IMR-90 (cell line): ENCODE measurements around the gene HCN4. TPM values are rescaled to one million over a fixed set of nuclear protein-coding genes. Genes with fewer than 3 reads are reported as not detected.

Source experiments
- ATAC-seq: fragments of 200-7000 bp; cut with Tn5 transposase; 2 replicates; pipeline ENCODE4 v1.9.1; 2020; ENCODE audit warnings: low read depth, mild to moderate bottlenecking, moderate library complexity
- BruUV-seq: library from RNA; stranded (reverse); fragments of 400-500 nt; replicated peaks from 2 replicates; lab custom pipeline; 2021; lab: Mats Ljungman, UMichigan
- CTCF ChIA-PET: fragments of 300-600 bp; formaldehyde crosslinking; extraction: SDS; loops from one replicate; lab custom pipeline; 2021; ENCODE audit warnings: antibody characterized with exemption; lab: Yijun Ruan, JAX
- POLR2A ChIA-PET: fragments of 300-600 bp; sonication (Branson Sonifier 250); formaldehyde crosslinking; loops from one replicate; lab custom pipeline; 2022; ENCODE audit warnings: antibody characterized with exemption; ENCODE audit not compliant: unreplicated experiment; lab: Charles Lee
- DNase-seq: peaks from one replicate; pipeline ENCODE4 v3.0.0; 2013
- H2AFZ ChIP-seq: replicated peaks from 2 replicates; pipeline ENCODE3; 2013; ENCODE audit warnings: low read length, mild to moderate bottlenecking; ENCODE audit not compliant: poor library complexity
- H2AK5ac ChIP-seq: 2 replicates; pipeline ENCODE4 v1.6.1; 2013; ENCODE audit warnings: low read depth, low read length, inconsistent platforms
- H2AK9ac ChIP-seq: replicated peaks from 2 replicates; pipeline ENCODE3; 2013; ENCODE audit warnings: mild to moderate bottlenecking, low read depth, low read length, moderate library complexity; ENCODE audit not compliant: poor library complexity
- H2BK120ac ChIP-seq: 2 replicates; pipeline ENCODE4 v1.6.1; 2013; ENCODE audit warnings: low read depth, low read length, inconsistent platforms
- H2BK15ac ChIP-seq: 3 replicates; pipeline ENCODE4 v1.6.1; 2013; ENCODE audit warnings: low read depth, low read length, inconsistent platforms
- H2BK20ac ChIP-seq: 2 replicates; pipeline ENCODE4 v1.6.1; 2013; ENCODE audit warnings: low read depth, mild to moderate bottlenecking, inconsistent platforms, low read length, moderate library complexity
- H2BK5ac ChIP-seq: 2 replicates; pipeline ENCODE4 v1.6.1; 2013; ENCODE audit warnings: mild to moderate bottlenecking, low read depth, low read length, inconsistent platforms; ENCODE audit not compliant: poor library complexity, severe bottlenecking
- H3K14ac ChIP-seq: replicated peaks from 2 replicates; pipeline ENCODE4 v1.6.1; 2013; ENCODE audit warnings: low read depth, low read length, inconsistent platforms
- H3K18ac ChIP-seq: 2 replicates; pipeline ENCODE4 v1.6.1; 2013; ENCODE audit warnings: low read depth, low read length, control low read depth
- H3K23ac ChIP-seq: 2 replicates; pipeline ENCODE4 v1.6.1; 2013; ENCODE audit warnings: low read depth, low read length, inconsistent platforms
- H3K27ac ChIP-seq: 2 replicates; pipeline ENCODE4 v1.5.1; 2013; ENCODE audit warnings: mild to moderate bottlenecking, control low read depth, low read length; ENCODE audit not compliant: insufficient read depth
- H3K27me3 ChIP-seq: 2 replicates; pipeline ENCODE4 v1.6.1; 2013; ENCODE audit warnings: low read length; ENCODE audit not compliant: control insufficient read depth, insufficient read depth
- H3K36me3 ChIP-seq: 2 replicates; pipeline ENCODE4 v1.6.1; 2013; ENCODE audit warnings: low read length, mixed read lengths; ENCODE audit not compliant: control insufficient read depth, insufficient read depth
- H3K4ac ChIP-seq: 2 replicates; pipeline ENCODE4 v1.6.1; 2013; ENCODE audit warnings: low read depth, low read length, inconsistent platforms
- H3K4me1 ChIP-seq: 2 replicates; pipeline ENCODE4 v1.6.1; 2013; ENCODE audit warnings: low read length, mixed read lengths; ENCODE audit not compliant: control insufficient read depth, insufficient read depth
- H3K4me2 ChIP-seq: 2 replicates; pipeline ENCODE4 v1.6.1; 2013; ENCODE audit warnings: low read depth, mild to moderate bottlenecking, control low read depth, low read length, moderate library complexity
- H3K4me3 ChIP-seq: 2 replicates; pipeline ENCODE4 v1.5.1; 2013; ENCODE audit warnings: low read depth, mild to moderate bottlenecking, control low read depth, low read length, moderate library complexity; ENCODE audit not compliant: insufficient read depth
- H3K56ac ChIP-seq: 2 replicates; pipeline ENCODE4 v1.6.1; 2013; ENCODE audit warnings: low read length, inconsistent platforms; ENCODE audit not compliant: insufficient read depth; ENCODE audit errors: extremely low read depth
- H3K79me1 ChIP-seq, 2 experiments: 2 replicates each; pipeline ENCODE4 v1.6.1; 2013; ENCODE audit warnings: low read length in 2 of 2, inconsistent platforms in 1 of 2, low read depth in 1 of 2
- H3K9ac ChIP-seq: 2 replicates; pipeline ENCODE4 v1.6.1; 2013; ENCODE audit warnings: low read depth, low read length, control low read depth
- H3K9me1 ChIP-seq: 2 replicates; pipeline ENCODE4 v1.6.1; 2013; ENCODE audit warnings: low read length, inconsistent platforms; ENCODE audit not compliant: insufficient read depth
- H3K9me3 ChIP-seq: 2 replicates; pipeline ENCODE4 v1.6.1; 2013; ENCODE audit warnings: low read length; ENCODE audit not compliant: control insufficient read depth, insufficient read depth
- H4K20me1 ChIP-seq: 2 replicates; pipeline ENCODE4 v1.6.1; 2013; ENCODE audit warnings: low read length, inconsistent platforms; ENCODE audit not compliant: insufficient read depth
- H4K5ac ChIP-seq: 2 replicates; pipeline ENCODE4 v1.6.1; 2013; ENCODE audit warnings: mild to moderate bottlenecking, low read depth, low read length, control low read depth
- H4K8ac ChIP-seq, 2 experiments: 2 replicates each; pipeline ENCODE4 v1.6.1; 2013; ENCODE audit warnings: low read depth in 2 of 2, low read length in 2 of 2, control low read depth in 1 of 2, inconsistent platforms in 1 of 2
- H4K91ac ChIP-seq: 2 replicates; pipeline ENCODE4 v1.6.1; 2013; ENCODE audit warnings: low read depth, low read length, inconsistent platforms; ENCODE audit not compliant: insufficient read depth
- BHLHE40 ChIP-seq: fragments of 150-350 bp; IDR thresholded peaks from 2 replicates; pipeline ENCODE4 v1.6.1; 2016; ENCODE audit warnings: mild to moderate bottlenecking, low read depth, low read length
- CEBPB ChIP-seq: IDR thresholded peaks from 2 replicates; pipeline ENCODE4 v1.6.1; 2012; ENCODE audit warnings: low read depth, low read length, improper control_type of control experiment
- CTCF ChIP-seq: conservative IDR thresholded peaks from 2 replicates; pipeline ENCODE4 v1.5.1; 2012; ENCODE audit warnings: mild to moderate bottlenecking, low read depth, low read length, improper control_type of control experiment
- ELK1 ChIP-seq: fragments of 150-350 bp; IDR thresholded peaks from 2 replicates; pipeline ENCODE4 v1.6.1; 2016; ENCODE audit warnings: low read depth, mild to moderate bottlenecking, low read length, moderate library complexity, borderline replicate concordance
- MAFK ChIP-seq: IDR thresholded peaks from 2 replicates; pipeline ENCODE4 v1.6.1; 2012; ENCODE audit warnings: low read depth, low read length, improper control_type of control experiment
- MAZ ChIP-seq: IDR thresholded peaks from 2 replicates; pipeline ENCODE4 v1.6.1; 2012; ENCODE audit warnings: low read depth, mild to moderate bottlenecking, low read length, improper control_type of control experiment, moderate library complexity, borderline replicate concordance
- MXI1 ChIP-seq: IDR thresholded peaks from 2 replicates; pipeline ENCODE4 v1.6.1; 2012; ENCODE audit warnings: low read depth, mild to moderate bottlenecking, low read length, moderate library complexity, borderline replicate concordance
- NFE2L2 ChIP-seq: fragments of 150-350 bp; IDR thresholded peaks from 2 replicates; pipeline ENCODE4 v1.6.1; 2016; ENCODE audit warnings: low read depth, mild to moderate bottlenecking, low read length
- POLR2A ChIP-seq: IDR thresholded peaks from 2 replicates; pipeline ENCODE4 v1.6.1; 2012; ENCODE audit warnings: mild to moderate bottlenecking, low read depth, low read length
- RAD21 ChIP-seq: IDR thresholded peaks from 2 replicates; pipeline ENCODE4 v1.6.1; 2012; ENCODE audit warnings: low read length, improper control_type of control experiment
- RCOR1 ChIP-seq: IDR thresholded peaks from 2 replicates; pipeline ENCODE4 v1.6.1; 2012; ENCODE audit warnings: mild to moderate bottlenecking, low read length, improper control_type of control experiment; ENCODE audit not compliant: insufficient replicate concordance
- SMC3 ChIP-seq: fragments of 150-350 bp; IDR thresholded peaks from 2 replicates; pipeline ENCODE4 v1.6.1; 2016; ENCODE audit warnings: low read depth, mild to moderate bottlenecking, antibody characterized with exemption, low read length, moderate library complexity
- USF2 ChIP-seq: fragments of 150-350 bp; IDR thresholded peaks from 2 replicates; pipeline ENCODE4 v1.6.1; 2017; ENCODE audit warnings: mild to moderate bottlenecking, antibody characterized with exemption, low read length, low read depth
- WGBS, 2 experiments: methylation state at CpG; one replicate each; pipeline versions ENCODE4 v1.1.5 to v1.1.7; 2013; ENCODE audit warnings: missing lambda C conversion rate in 2 of 2; ENCODE audit not compliant: insufficient read length in 1 of 2; ENCODE audit errors: extremely low coverage in 2 of 2; 5-methylcytosine and 5-hydroxymethylcytosine counted together
- dilution Hi-C: fragments of 300-500 bp; cut with HindIII; formaldehyde crosslinking; loops from one replicate; pipeline ENCODE4 v1.14.3; 2018; ENCODE audit warnings: low sequenced_read_pairs; ENCODE audit not compliant: unreplicated experiment
- in situ Hi-C: fragments of 300-500 bp; cut with MboI; formaldehyde crosslinking; loops from 3 replicates; pipeline ENCODE4 v1.14.3; 2019; ENCODE audit warnings: low sequenced_read_pairs, inconsistent platforms, mixed read lengths
- intact Hi-C: fragments of 100-400 bp; cut with micrococcal nuclease; formaldehyde crosslinking; loops from 2 replicates; pipeline ENCODE4 v1.10.0; 2022
- polyA plus RNA-seq, 3 experiments: library from polyadenylated mRNA; depleted of rRNA; stranded (reverse); fragments of >200 nt; gene quantifications; 2 replicates each; pipeline ENCODE4 v1.2.3, GENCODE V29; 2012; ENCODE audit warnings: low replicate concordance in 1 of 3
- total RNA-seq: library from RNA; depleted of rRNA; stranded (reverse); fragments of >200 nt; gene quantifications from 2 replicates; pipeline ENCODE4 v1.2.3, GENCODE V29; 2012

The HCN4 gene
- total and polyA plus RNA-seq, 2 of the 4 experiments (the other 2 are of a cell fraction), result not detected

GRCh38 chr15:73374604-73375003 is 5.8 kb upstream of the HCN4 start:
- Histone ChIP-seq H3K4me1 (no peaks in the 10 kb centered on the region), H3K9ac (no peak overlapping the region), H4K20me1 (no peaks in the 10 kb centered on the region; the same call in 1 of the 2 replicates), H4K91ac (no peak overlapping the region), H2BK120ac (no peak overlapping the region), H3K18ac (no peak overlapping the region), H3K4me2 (no peak overlapping the region), H2BK20ac (no peak overlapping the region), H3K14ac (no peak overlapping the region), H3K4me3 (no peak overlapping the region), H3K9me3 (no peaks in the 10 kb centered on the region), H3K4ac (no peak overlapping the region), H2AK9ac (no peak overlapping the region), H3K27ac (no peak overlapping the region), H3K36me3 (no peaks in the 10 kb centered on the region), H3K56ac (no peak overlapping the region), H3K79me1 (no peaks in the 10 kb centered on the region), H2AFZ (no peak overlapping the region), H2BK15ac (no peak overlapping the region), H3K9me1 (no peaks in the 10 kb centered on the region), H2AK5ac (no peak overlapping the region), H2BK5ac (no peak overlapping the region), H4K5ac (no peak overlapping the region), H4K8ac (no peak overlapping the region), H3K27me3 (peaks cover 68% of the 10 kb centered on the region), H3K23ac (no peak overlapping the region)
- CTCF ChIA-PET, result no interaction called here
- dilution Hi-C loops, result no loop called here
- POLR2A ChIA-PET, result no interaction called here
- 0% methylated on average over 2 of the region's 6 CpGs; no CpG with 5 or more reads in 1 of the 2 experiments for WGBS, 2 experiments
- ATAC-seq, result no peak
- in situ Hi-C loops, result no loop called here
- intact Hi-C loops, result no loop called here
- DNase-seq, result no peak
- TF ChIP-seq MAFK (no peak), RAD21 (no peak), CEBPB (no peak), CTCF (no peak), MXI1 (no peak), RCOR1 (no peak), USF2 (no peak), SMC3 (no peak), POLR2A (no peak), ELK1 (no peak), BHLHE40 (no peak), NFE2L2 (no peak), MAZ (no peak)
- BruUV-seq, result no TSS peak
